Stimulated activated CD4-positive, alpha-beta T cell treated with anti-CD3 and anti-CD28 coated beads, Interleukin-1b, Interleukin-23, amount 100 ng/mL, for 4 hours (primary cell): ENCODE results near the gene SLC5A10.

Source experiments
- DNase-seq, 2 donors: peaks; one replicate each; pipeline ENCODE4 v3.0.0-alpha.2; 2020; ENCODE audit warnings: low read depth in 2 of 2

Gene SLC5A10

GRCh38 chr17:19002805-19003542 lies 51.0 kb downstream of the SLC5A10 start:
- no peak for DNase-seq

GRCh38 chr17:19003543-19004420 lies 51.8 kb downstream of the SLC5A10 start:
- DNase-seq = peak; percentile 52 to 56

GRCh38 chr17:19004421-19005136 lies 52.6 kb downstream of the SLC5A10 start, which contains the start of gene FAM83G:
TSS of gene FAM83G (minus strand) at chr17:19004764. CDS start at chr17:19004041, 723 bp downstream.
- peak; percentile 87 to 91 for DNase-seq

- DNase-seq = no peak
These were observed 53.3 kb downstream of the SLC5A10 start for GRCh38 chr17:19005137-19005773.

- no peak for DNase-seq
These were observed 53.9 kb downstream of the SLC5A10 start for GRCh38 chr17:19005789-19006430.

GRCh38 chr17:19006698-19007097 lies 54.7 kb downstream of the SLC5A10 start:
- no peak for DNase-seq

GRCh38 chr17:19009970-19010369 lies 58.0 kb downstream of the SLC5A10 start:
- no peak for DNase-seq

GRCh38 chr17:19010729-19011505 lies 59.0 kb downstream of the SLC5A10 start:
- DNase-seq = no peak

- DNase-seq = no peak
These were observed 59.6 kb downstream of the SLC5A10 start for GRCh38 chr17:19011581-19011980.

- no peak for DNase-seq
These were observed 60.5 kb downstream of the SLC5A10 start for GRCh38 chr17:19012171-19013080.

GRCh38 chr17:19013226-19013625 lies 61.3 kb downstream of the SLC5A10 start:
- no peak for DNase-seq

GRCh38 chr17:19013806-19014627 lies 62.1 kb downstream of the SLC5A10 start:
- no peak for DNase-seq

- DNase-seq = no peak
These were observed 62.8 kb downstream of the SLC5A10 start for GRCh38 chr17:19014628-19015215.

- DNase-seq = no peak
These were observed 63.5 kb downstream of the SLC5A10 start for GRCh38 chr17:19015428-19015827.

- DNase-seq = no peak
These were observed 64.3 kb downstream of the SLC5A10 start for GRCh38 chr17:19016297-19016696.

- DNase-seq = no peak
These were observed 64.9 kb downstream of the SLC5A10 start for GRCh38 chr17:19016881-19017280.

GRCh38 chr17:19017401-19017800 lies 65.4 kb downstream of the SLC5A10 start:
- DNase-seq = no peak
